HCT116 (cell line): ENCODE measurements around the gene SPATA31D4.

Experiments
- CEBPB ChIP-seq: IDR thresholded peaks from 2 replicates; pipeline ENCODE4 v1.6.1; 2012; ENCODE audit warnings: low read depth
- CTCF ChIP-seq, 3 experiments: fragments of 200-600 bp in 1 of 3; sonication (generic) in 1 of 3; IDR thresholded peaks in 2 of 3; conservative IDR thresholded peaks in 1 of 3; 2 replicates each; pipeline ENCODE4 v1.5.1; 2012 to 2017; ENCODE audit warnings: low read depth in 2 of 3, low read length in 2 of 3, antibody characterized with exemption in 1 of 3, borderline replicate concordance in 1 of 3, control low read depth in 1 of 3, mild to moderate bottlenecking in 1 of 3, mixed read lengths in 1 of 3, mixed run types in 1 of 3, moderate library complexity in 1 of 3; ENCODE audit not compliant: insufficient read depth in 1 of 3
- EZH2 ChIP-seq: fragments of 200-600 bp; sonication (generic); IDR thresholded peaks from 2 replicates; pipeline ENCODE4 v1.6.1; 2017; ENCODE audit warnings: antibody characterized with exemption, mixed run types
- EZH2phosphoT487 ChIP-seq: fragments of 200-600 bp; IDR thresholded peaks from 2 replicates; pipeline ENCODE4 v1.6.1; 2018; ENCODE audit warnings: antibody characterized with exemption, borderline replicate concordance
- FOSL1 ChIP-seq: IDR thresholded peaks from 2 replicates; pipeline ENCODE4 v1.6.1; 2012; ENCODE audit warnings: low read depth
- MAX ChIP-seq: IDR thresholded peaks from 2 replicates; pipeline ENCODE4 v1.6.1; 2012
- POLR2A ChIP-seq: IDR thresholded peaks from 2 replicates; pipeline ENCODE4 v1.7.0; 2011; ENCODE audit warnings: borderline replicate concordance; ENCODE audit not compliant: insufficient read depth, insufficient read length; ENCODE audit errors: extremely low read depth
- POLR2AphosphoS5 ChIP-seq: IDR thresholded peaks from 2 replicates; pipeline ENCODE4 v1.6.1; 2011; ENCODE audit warnings: mild to moderate bottlenecking, low read depth, low read length, moderate library complexity
- RAD21 ChIP-seq: IDR thresholded peaks from 2 replicates; pipeline ENCODE4 v1.6.1; 2012; ENCODE audit warnings: low read depth, mild to moderate bottlenecking
- REST ChIP-seq: IDR thresholded peaks from 2 replicates; pipeline ENCODE4 v1.6.1; 2012; ENCODE audit warnings: low read depth
- SP1 ChIP-seq: IDR thresholded peaks from 2 replicates; pipeline ENCODE4 v1.6.1; 2012; ENCODE audit warnings: low read depth
- SRF ChIP-seq: IDR thresholded peaks from 2 replicates; pipeline ENCODE4 v1.6.1; 2012; ENCODE audit warnings: low read depth
- TCF7L2 ChIP-seq: IDR thresholded peaks from 2 replicates; pipeline ENCODE4 v1.7.0; 2011; ENCODE audit warnings: borderline replicate concordance, inconsistent platforms; ENCODE audit not compliant: insufficient read depth, insufficient read length; ENCODE audit errors: extremely low read depth

- no peak for TF ChIP-seq RAD21
- no peak for TF ChIP-seq CTCF (IDR thresholded peaks at IDR 0.05 in 2 of 3, conservative IDR thresholded peaks at IDR 0.05 in 1 of 3; ENCODE audit: borderline replicate concordance in 1 of 3, insufficient read depth in 1 of 3, low read depth in 2 of 3, low read length in 2 of 3)
- TF ChIP-seq EZH2 = no peak
- no peak for TF ChIP-seq POLR2A
- no peak for TF ChIP-seq SRF
- no peak for TF ChIP-seq FOSL1
- no peak for TF ChIP-seq SP1
- no peak for TF ChIP-seq MAX
- no peak for TF ChIP-seq EZH2phosphoT487
- no peak for TF ChIP-seq REST
- TF ChIP-seq POLR2AphosphoS5 = no peak
- no peak for TF ChIP-seq CEBPB
- no peak for TF ChIP-seq TCF7L2
These were observed 49.7 kb upstream of the SPATA31D4 start for GRCh38 chr9:81878530-81878929.
